ENCODE results near the gene THBS3. TPM values are rescaled to one million over a fixed set of nuclear protein-coding genes. Genes with fewer than 3 reads are reported as not detected.
A peak's percentile ranks its signal among the peaks of the same experiment; 100 is the strongest.

The THBS3 gene
- total and polyA plus RNA-seq, 2 of the 13 experiments (the other 11 are each of a cell fraction or from before 2014, with no cell fraction given): 0.86 to 3.6 TPM

DNA sequence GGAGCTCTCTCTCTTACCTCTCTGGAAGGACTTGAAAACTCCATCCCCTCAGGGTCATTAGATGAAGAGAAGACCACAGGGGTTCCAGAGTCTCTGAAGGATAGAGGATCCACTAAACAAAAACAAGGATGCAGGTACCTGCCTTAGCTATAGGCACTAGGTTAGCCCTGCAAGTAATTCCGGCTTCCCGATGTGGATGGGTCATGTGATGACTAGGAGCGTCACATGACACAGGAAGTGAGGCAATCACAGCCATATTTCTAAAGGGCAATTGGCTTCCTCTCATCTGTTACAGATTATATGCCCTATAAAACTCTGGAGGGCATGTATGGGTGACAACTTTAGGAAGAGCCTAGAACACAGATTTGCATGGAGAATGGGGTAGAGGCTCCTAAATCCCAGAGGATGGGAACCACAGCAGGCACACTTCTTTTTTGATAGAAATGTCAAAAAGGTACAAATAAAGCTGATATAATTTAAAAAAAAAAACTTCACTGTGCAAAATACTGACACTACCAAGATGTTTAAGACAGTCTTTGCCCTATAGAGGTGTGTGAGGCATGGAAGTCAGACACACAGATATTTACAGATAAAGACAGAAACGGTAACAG is 33.5 kb upstream of the THBS3 start (continued):
- TF ChIP-seq TGIF2 (CRISPR knock-in tag; IDR thresholded peaks at IDR 0.05) (peak; percentile 82), ZNF446 (CRISPR knock-in tag; IDR thresholded peaks at IDR 0.05) (no peak), ELF3 (CRISPR knock-in tag; IDR thresholded peaks at IDR 0.05) (peak; percentile 77), ZNF883 (CRISPR knock-in tag; IDR thresholded peaks at IDR 0.05; ENCODE audit: not compliant biosample characterization) (no peak), MIER3 (CRISPR knock-in tag; IDR thresholded peaks at IDR 0.05; ENCODE audit: borderline replicate concordance) (0 out of 2 replicates have a peak, but pooled peaks have one; percentile 51), ZNF552 (CRISPR knock-in tag; IDR thresholded peaks at IDR 0.05; ENCODE audit: borderline replicate concordance) (no peak), RAD51 (IDR thresholded peaks at IDR 0.05; ENCODE audit: borderline replicate concordance) (peak; percentile 98), YEATS4 (CRISPR knock-in tag; IDR thresholded peaks at IDR 0.05; ENCODE audit: borderline replicate concordance) (peak; percentile 47; the same call in 1 of the 2 replicates), SMAD1 (CRISPR knock-in tag; IDR thresholded peaks at IDR 0.05; ENCODE audit: borderline replicate concordance, low read depth) (no peak), PHF21A (CRISPR knock-in tag; IDR thresholded peaks at IDR 0.05) (peak; percentile 58; the same call in 1 of the 2 replicates), ONECUT2 (CRISPR knock-in tag; IDR thresholded peaks at IDR 0.05) (no peak), TP53 (CRISPR knock-in tag; conservative IDR thresholded peaks at IDR 0.05) (no peak), CREM (IDR thresholded peaks at IDR 0.05) (peak; percentile 83), CREM (CRISPR knock-in tag; IDR thresholded peaks at IDR 0.05) (no peak), ZNF468 (CRISPR knock-in tag; IDR thresholded peaks at IDR 0.05) (no peak), ZBTB10 (CRISPR knock-in tag; IDR thresholded peaks at IDR 0.05; ENCODE audit: borderline replicate concordance) (no peak), ARID4A (CRISPR knock-in tag; IDR thresholded peaks at IDR 0.05; ENCODE audit: borderline replicate concordance) (peak; percentile 92)
- TF ChIP-seq, protein P1, sequence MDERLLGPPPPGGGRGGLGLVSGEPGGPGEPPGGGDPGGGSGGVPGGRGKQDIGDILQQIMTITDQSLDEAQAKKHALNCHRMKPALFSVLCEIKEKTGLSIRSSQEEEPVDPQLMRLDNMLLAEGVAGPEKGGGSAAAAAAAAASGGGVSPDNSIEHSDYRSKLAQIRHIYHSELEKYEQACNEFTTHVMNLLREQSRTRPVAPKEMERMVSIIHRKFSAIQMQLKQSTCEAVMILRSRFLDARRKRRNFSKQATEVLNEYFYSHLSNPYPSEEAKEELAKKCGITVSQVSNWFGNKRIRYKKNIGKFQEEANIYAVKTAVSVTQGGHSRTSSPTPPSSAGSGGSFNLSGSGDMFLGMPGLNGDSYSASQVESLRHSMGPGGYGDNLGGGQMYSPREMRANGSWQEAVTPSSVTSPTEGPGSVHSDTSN (CRISPR knock-in tag; IDR thresholded peaks at IDR 0.05): no peak
- TF ChIP-seq, protein P2, sequence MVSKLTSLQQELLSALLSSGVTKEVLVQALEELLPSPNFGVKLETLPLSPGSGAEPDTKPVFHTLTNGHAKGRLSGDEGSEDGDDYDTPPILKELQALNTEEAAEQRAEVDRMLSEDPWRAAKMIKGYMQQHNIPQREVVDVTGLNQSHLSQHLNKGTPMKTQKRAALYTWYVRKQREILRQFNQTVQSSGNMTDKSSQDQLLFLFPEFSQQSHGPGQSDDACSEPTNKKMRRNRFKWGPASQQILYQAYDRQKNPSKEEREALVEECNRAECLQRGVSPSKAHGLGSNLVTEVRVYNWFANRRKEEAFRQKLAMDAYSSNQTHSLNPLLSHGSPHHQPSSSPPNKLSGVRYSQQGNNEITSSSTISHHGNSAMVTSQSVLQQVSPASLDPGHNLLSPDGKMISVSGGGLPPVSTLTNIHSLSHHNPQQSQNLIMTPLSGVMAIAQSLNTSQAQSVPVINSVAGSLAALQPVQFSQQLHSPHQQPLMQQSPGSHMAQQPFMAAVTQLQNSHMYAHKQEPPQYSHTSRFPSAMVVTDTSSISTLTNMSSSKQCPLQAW (CRISPR knock-in tag; IDR thresholded peaks at IDR 0.05): no peak; the same call in 1 of the 2 replicates
